AML-193 (cell line): ENCODE data around the gene PPFIA2.

Experiments used
- DNase-seq, 2 experiments: peaks; one replicate each; lab custom pipeline; 2025; lab: John Stamatoyannopoulos, UW

Gene PPFIA2

DNA sequence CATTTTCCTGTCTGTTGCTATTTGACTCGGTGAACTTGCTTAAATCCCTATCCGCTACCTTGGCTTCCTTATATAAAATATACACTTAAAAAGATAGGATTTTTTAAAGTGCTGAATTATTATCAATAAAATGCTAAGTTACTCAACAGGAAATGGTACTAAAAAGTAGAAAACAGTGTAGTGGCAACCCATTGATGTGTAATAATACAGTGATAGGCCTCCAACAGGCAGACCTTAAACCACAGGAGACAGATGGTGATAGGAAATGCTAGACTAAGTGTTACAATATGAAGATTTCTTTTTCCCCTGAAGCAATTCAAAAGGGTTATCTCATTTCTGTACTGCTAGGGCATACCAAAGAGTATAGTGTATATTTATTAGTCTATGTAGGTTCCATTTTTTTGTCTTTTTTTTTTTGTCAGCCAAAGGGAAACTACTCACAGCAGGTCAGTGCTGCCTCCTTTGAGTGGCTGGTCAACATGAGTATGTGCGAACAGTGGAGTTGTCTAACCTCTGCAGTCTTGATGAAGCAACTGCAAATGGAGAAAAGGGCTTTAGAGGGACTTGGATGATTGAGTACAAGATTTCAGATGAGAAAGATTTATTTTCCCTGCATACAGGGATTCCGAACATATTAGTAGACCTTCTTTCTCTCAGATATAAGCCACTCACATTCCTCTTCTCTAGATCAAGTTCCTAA is 497.5 kb downstream of the PPFIA2 start:
- no peak for DNase-seq

DNA sequence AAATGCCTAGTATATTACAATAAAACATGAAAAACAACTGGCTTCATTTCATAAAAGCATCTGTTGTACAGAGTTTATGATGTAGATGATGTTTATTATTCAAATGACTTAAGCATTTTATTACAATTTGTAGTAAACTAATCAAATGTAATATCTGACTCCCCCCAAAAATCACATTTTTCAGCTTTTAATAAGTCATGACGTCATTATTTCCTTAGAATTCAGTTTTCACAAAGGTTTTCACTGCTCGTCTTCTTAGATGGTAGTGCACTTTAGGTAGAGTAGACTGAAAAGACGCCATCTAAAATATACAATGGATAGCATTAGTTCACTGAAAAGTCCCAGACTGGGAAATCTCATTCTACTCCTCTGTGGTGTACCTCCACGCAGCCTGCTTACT is 499.8 kb downstream of the PPFIA2 start:
- no peak for DNase-seq

DNA sequence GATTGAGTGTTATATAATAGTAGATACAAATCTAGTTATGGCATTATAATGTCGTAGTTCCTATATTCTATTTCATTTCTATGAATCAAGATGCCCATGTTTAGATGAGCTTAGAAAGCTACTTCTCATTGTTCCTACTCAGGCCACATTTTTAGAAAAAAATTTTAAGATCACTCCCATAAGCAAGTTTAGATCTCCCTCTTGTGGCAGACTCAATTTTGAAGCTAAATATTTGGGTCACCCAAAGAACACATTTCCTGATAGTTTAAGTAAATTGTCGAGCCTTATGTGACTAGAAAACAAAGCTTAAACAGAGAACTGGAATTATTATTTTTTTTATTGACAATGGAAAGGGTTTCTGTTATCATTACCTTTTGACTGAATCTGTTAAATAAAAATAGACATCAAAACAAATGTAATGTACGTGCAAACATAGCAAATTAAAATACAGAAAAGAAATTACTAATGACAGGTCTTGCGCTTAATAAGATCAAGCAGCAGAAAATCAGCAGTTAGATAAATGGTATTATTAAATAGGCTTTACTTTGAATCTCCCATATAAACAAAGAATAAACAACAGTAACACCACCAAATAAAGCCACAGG is 501.1 kb downstream of the PPFIA2 start:
- DNase-seq: peak; percentile 67 to 75

DNA sequence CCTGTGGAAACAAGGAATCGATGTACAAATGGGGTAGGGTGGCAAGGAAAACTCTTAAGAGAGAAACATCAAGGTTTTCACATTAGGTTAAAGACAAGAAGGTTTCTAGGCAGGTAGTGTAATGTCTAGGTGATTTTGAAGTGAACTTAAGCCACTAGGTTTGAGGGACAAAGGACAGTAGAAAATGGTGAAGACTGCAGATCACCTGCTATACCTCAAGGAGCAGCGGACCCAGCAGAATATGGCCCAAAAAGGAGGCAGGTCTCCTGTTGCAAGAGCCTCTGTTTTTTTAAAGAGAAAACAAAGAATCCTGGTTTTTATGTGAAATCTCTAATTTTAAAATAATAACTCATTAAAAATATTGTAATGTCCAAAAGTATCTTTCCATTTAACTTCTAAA is 503.2 kb downstream of the PPFIA2 start:
- no peak for DNase-seq

DNA sequence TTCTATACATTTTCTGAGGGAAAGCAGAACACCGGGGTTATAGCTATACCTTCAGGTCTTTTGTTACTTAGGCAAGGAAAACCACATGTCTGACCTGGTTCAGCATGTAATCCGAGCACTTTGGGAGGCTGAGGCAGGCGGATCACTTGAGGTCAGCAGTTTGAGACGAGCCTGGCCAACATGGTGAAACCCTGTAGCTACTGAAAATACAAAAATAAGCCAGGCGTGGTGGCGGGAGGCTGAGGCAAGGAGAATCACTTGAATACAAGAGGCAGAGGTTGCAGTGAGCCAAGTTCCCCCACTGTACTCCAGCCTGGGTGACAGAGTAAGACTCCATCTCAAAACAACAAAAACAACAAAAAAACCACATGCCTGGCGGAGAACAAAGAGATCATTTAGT is 503.7 kb downstream of the PPFIA2 start:
- no peak for DNase-seq

DNA sequence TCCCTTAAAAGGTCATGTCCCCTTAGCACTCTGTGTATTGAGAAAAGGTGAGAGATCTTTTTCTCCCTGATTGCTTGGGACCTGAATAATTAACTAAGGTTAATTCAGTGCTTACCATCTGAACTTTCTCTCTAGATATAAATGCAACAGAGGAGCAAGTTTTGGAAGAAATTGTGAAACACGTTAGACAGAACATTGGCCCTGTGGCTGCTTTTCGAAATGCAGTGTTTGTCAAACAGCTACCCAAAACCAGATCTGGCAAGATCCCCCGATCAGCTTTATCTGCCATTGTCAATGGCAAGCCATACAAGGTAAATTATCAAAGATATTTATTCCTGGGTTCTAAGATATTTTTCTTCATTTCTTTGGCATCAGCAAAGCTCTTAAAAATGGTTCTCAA is 505.8 kb downstream of the PPFIA2 start:
- DNase-seq: no peak

DNA sequence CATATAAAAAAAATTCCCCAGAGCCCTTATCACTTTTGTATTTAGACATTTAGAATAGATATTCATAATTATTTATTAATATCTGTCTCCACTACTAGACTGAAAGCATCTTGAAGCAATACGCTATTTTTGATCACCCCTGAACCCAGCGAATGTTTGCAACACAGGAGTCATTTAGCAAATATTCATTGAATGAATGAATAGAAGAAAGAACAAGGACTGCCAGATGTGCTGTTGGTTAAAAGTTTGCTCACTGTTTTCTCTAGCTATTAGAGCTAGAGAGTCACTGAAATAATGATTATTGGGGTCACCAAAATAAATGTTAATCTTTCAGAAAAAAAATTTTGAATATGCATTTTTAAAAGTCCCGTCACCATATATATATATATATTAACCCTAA is 506.9 kb downstream of the PPFIA2 start:
- DNase-seq: no peak

DNA sequence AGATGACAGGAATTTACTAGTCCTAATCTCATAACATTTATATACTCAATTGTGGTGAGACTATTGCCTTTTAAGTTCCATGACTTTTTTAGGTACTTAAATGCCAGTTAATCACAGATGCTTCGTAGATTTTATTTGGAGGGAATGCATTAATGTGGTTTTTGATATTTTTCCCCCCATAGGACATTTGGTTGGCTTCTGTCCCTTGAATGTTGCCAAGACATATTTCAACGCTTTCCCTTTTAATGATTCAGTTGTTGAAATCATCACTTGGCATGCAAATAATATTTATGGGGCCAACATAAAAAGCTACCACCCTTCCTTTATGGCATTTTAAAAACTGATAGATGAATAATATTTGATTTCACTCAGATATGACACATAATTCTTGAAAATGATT is 509.2 kb downstream of the PPFIA2 start:
- no peak for DNase-seq

DNA sequence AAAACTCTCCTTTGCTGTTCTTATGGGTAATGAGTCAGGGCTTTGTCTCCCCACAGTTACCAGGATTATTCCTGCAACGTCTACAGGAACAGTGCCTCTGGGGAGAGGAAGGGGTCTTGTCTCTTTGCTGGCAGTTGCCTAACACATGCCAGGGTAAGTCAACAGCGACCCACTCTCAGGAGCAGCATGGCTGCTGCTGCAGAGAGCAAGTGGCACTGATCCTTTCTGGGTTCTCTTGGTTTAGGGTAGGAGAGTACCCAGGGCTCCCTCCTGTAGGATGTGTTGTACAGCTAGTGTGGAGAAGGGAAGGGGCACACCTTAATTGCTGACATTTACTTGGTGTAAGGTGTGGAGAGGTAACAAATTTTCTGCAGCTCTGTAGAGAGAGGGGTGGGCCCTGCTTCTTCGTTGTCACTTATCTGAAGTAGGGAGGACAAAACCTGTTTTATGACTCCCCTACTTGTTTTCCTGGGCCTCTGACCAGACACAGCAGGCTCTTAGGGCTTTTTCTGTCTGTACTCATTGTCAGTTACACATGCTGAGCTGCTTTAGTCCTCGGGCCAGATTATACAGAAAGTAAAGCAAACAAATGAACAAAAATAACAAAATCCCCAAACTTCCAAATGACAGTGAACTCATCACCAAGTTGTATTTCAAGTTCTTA is 513.1 kb downstream of the PPFIA2 start:
- no peak for DNase-seq

DNA sequence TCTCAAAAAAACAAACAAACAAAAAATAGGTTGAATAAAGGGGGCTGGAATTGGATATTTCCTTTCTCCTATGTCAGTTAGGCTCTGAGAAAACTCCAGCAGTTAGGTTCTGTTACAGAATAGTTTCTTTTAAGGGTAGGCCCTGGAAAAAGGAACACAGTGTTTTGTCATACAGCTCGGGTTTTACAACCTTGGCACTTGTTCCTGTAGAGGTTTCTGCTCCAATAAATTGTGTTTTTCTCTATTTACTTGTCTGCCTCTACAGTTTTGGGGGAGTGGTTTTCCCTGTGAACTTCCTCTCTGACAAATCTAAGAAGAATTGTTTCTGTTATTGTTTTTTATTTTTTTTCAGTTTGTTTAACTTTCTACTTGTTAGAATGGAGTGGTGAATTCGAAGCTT is 513.7 kb downstream of the PPFIA2 start:
- no peak for DNase-seq

DNA sequence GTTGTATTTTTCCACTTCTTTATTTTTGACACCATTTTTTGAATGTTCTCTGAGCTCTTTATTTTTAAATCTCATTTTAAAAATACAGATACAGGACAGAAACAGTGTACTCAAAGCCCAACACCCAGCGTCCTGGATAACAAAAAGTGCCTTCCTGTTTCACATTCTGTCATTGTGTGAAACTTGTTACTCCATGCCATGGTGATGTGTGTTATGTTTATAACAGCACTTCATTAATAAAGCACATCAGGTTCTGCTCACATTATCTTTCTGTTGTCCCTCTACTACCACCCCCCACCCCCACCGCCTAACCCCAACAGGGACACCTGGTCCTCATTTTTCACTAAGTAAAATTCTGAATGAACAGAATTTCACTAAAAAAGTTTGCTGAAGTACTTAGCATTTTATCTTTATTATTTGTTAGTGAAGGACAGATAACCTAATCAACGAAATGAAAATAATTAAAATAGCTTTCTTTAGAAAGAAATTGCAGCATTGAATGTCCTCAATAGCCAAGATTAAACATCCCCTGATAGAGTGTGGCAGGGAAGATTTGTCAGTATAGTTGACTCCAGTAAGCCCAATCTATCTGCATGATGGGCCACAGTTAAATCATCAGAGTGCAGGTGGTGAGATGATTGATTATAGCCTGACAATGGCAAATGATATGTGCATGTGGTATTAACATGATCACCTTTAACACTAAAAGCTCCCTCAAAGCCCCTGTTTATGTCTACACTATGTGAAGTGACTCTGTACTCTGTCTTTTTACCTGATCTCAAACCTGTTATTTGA is 527.4 kb downstream of the PPFIA2 start:
- no peak for DNase-seq

DNA sequence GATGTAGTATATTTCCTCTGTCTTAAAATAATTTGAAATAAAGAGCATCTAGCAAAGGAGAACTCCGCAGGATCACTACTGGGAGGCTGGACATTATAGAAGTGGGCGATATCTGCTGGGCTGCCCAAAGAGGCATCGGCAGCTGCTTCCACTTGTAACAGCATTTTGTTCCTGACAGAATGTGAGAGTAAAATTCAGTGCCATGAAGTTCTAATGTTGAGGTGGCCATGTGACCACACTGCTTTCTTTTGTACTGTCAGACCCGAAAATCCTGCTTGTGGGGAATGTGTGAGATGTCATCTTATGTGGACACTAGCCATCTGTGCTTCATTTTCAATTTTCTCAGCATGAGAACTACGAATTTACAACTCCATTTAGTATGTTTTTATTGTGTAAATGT is 529.4 kb downstream of the PPFIA2 start:
- no peak for DNase-seq

DNA sequence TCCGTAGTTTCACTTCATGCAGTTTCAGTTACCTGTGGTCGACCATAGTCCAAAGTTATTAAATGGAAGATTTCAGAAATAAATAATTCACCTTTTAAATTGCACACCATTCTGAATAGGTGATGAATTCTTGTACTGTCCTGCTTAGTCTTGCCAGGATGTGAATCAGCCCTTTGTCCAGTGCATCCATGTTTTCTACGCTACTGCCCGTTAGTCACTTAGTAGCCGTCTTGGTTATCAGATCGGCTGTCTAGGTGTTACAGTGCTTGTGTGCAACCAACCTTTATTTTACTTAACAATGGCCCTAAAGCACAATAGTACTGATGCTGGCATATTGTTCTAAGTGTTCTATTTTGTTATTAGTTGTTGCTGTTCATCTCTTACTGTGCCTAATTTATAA is 534.5 kb downstream of the PPFIA2 start:
- DNase-seq: no peak

DNA sequence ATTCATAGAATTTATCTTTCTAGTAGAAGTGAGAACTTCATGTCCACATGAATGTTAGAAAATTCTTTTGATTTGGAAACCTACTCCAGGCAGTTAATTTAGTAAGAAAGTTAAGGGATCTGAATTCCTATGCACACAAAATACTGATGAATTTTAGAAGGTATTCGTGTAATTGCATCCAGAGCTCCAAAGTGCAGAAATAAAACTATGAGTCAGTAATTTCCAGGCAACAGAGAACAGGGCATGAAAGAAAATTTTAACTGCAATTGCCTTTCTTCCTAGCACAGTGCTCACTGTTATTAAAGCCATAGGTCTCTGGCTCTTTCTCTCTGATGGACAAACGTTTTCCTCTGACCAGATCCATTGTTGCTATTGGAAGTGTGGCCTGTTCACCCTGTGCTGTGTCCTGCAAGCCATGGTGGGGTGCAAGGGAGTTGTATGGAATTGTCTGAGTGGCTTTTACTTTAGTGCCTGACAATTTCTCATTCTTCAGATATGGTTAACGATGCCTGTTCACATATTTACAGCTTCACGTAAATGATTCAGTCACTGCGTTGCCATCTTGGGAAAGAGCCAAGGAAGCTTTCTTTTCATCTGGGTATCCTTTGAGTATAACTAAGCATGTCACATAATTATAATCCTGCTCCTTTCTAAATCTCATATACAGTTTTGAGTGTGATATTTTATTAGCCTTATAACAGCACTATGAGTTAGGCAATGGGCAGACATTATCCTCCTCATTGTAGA is 536.1 kb downstream of the PPFIA2 start:
- DNase-seq: no peak

DNA sequence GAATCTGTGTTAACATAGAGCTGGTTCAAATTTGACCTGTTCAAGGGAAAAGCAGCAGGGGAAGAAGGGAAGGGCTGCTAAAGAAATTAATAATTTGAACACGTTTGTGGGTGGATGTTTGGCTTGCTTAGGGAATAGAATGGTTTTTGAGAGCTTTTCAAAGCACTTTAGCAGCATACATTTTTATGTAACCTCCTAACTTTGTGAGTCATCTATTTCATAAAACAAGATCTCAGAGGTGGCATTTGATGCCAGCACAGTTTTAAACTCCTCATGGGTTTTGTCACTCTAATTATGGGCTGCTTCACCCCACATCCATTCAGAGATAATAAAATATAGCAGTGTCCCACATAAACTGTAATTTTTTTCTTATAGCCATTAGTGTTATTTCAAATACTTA is 537.5 kb downstream of the PPFIA2 start:
- DNase-seq: no peak

DNA sequence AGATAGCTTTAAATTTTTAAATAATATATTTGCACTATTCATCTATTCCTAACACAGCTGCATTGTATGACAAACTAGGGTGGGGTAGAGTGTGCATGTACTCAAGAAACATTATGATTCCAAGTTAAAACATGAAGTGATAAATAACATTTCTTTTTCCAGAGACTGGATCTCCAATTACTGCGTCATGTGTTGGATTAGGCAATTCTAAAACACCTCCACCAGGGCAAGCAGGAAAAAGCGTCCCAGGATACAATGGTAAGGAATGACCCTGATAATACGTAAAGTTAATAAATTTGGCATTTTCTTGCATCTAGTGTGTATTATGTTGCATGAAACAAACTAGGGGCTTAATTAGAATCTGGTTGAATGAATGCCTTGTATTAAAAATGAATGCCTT is 542.4 kb downstream of the PPFIA2 start:
- no peak for DNase-seq

DNA sequence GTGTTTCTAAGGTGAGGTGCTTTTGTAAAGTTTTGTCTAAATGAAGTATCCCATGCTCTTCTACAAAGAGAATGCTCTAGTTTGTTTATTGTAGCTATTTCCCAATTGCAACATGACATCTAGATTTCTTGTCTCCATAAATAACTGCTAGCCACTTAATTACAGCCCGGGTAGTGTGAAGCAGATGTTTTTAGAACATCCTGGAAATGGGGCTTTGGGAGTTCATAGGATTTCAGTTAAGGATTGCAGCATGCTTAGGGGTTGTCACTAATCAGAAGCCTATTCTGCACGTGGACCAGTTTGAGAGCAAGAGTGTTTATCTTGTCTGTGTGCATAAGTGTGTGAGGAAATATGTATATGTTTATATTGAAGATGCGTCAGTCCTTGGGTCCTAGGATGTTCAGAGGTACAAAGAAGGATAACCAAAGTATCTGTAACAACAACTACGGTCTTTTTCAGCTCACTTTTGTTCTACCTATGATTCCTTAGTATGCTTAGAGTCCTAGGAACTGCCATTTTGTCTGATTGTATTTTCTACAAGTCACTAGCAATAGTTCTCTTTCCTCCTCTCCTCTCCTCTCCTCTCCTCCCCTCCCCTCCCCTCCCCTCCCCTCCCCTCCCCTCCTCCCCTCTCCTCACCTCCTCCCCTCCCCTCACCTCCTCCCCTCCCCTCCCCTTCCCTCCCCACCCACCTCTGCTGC is 546.0 kb downstream of the PPFIA2 start:
- no peak for DNase-seq

DNA sequence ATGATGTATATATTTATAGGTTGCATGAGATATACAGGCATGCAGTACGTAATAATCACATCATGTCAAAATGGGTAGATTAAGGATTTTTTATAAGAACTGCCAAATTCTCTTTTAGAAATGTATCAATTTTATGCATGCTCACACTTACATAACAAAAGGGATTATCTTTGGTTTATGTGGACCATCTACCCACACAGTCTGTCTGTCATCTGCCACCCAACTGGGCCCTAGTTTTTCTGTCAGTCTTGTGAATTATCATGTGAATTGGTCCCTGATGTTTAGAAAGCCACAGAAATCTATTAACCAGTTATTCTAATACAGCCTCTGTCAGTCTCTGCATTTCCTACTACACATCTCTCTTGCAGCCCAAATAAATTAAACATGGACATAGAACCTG is 547.8 kb downstream of the PPFIA2 start:
- DNase-seq: no peak

DNA sequence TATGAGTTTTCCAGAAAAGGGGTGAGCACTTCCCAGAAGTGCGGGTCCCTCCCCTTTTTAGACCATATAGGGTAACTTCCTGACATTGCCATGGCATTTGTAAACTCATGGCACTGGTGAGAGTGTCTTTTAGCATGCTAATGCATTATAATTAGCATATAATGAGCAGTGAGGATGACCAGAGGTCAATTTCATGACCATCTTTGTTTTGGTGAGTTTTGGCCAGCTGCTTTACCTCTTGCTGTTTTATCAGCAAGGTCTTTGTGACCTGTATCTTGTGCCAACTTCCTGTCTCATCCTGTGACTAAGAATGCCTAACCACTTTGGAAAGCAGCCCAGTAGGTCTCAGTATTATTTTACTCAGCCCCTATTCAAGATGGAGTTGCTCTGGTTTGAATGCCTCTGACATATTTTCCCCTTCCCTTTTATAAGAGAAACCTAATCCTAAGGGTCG is 549.4 kb downstream of the PPFIA2 start:
- peak in 1 of 2 experiments; percentile 3 for DNase-seq

DNA sequence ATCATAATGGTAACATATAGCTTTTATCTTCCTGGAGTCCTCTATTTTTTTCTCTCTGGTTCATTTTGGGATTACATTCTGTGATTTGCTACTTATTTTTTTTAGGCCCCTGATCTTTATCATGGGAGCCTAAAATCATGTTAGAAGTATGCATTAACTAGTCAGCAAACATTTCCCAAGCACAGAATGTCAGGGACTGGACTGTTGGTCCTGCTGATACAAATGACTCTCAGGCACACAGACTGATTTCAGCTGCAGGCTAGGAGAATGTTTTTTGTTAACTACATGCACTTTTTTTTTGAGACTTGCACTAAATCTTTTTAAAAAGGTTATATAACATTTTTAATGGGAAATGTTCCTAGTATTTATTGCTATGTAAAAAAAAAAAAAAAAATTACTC is 550.1 kb downstream of the PPFIA2 start:
- no peak for DNase-seq

DNA sequence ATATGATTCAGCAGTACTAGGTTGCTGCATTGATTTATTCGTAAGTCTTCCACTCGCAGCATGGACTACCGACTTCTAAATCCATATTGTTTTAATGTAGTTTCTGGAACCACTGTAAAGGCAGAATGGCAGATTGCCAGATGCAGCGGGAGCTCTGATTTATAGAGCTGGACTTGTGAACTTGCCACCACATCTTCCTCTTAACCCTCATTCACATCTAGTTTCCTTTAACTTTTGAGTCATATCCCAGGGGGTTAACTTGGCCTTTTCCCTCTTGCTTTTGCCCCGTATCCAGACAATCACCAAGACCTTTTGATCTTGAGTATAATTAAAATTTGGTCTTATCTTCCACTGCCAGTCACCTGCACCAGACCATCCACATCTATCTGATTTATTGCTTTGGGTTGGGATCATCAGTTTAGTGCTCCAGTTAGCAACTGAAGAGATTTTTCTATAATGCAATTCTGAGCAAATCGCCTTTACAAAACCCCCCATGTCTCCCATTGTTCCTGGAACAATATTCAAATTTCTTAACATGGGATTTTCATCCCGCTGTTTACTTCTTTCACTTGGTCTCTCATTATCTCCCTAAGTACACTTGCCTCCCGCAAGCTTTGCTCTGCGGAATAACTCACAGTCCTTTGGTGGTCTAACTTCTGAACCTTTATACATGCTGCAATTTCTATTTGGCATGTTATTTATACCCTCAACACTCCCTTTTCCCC is 550.8 kb downstream of the PPFIA2 start:
- no peak for DNase-seq
